ENCODE data around the gene SAMD4B.

DNA sequence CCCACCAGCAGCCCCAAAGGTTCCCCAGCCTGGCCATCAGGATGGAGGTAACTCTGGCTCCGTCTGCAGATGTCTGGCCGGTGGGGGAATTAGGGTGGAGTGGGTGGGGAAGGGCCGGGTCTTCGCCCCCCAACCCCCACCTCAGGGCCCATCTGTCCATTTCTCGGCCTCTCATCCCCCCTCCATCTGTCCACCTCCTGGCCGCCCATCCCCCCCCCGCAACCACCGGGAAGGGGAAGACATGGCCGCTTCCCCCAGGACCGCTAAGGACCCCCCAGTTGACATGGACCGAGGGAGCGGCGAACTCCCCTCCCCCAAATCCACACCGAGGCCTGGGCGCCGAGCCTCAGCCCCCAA, 22.4 kb upstream of the SAMD4B start:
- TF ChIP-seq POLR2AphosphoS5 (IDR thresholded peaks at IDR 0.05; ENCODE audit: borderline replicate concordance, low read depth, low read length) (no peak), EZH2 (IDR thresholded peaks at IDR 0.05) (no peak), FOXP2 (optimal IDR thresholded peaks at IDR 0.05; ENCODE audit: control extremely low read depth, extremely low read length, insufficient read depth) (no peak)
